Measurements from ENCODE around the gene CSGALNACT2. TPM values are rescaled to one million over a fixed set of nuclear protein-coding genes. Genes with fewer than 3 reads are reported as not detected.

Gene CSGALNACT2
- total and polyA plus RNA-seq, 2 experiments from 2014 or later = 17.4 to 27.8 TPM

GRCh38 chr10:43190289-43190688 lies 52.0 kb downstream of the CSGALNACT2 start:
- in situ Hi-C loops (cut with MboI) = no loop called here
- no peaks in the 10 kb centered on the region for H3K27me3 ChIP-seq (replicated peaks; ENCODE audit: insufficient read depth)

GRCh38 chr10:43190775-43191174 lies 52.5 kb downstream of the CSGALNACT2 start:
- H2AFZ ChIP-seq = no peak overlapping the region
- no peaks in the 10 kb centered on the region for H3K36me3 ChIP-seq (ENCODE audit: low read depth)
- H3K27me3 ChIP-seq (replicated peaks; ENCODE audit: insufficient read depth) = no peaks in the 10 kb centered on the region
- 10 to 19% methylated on average over 3 of the region's 3 CpGs for WGBS, 2 experiments (ENCODE audit: low coverage in 1 of 2, low lambda C conversion rate in 2 of 2, missing lambda C conversion rate in 2 of 2)
- H3K9me3 ChIP-seq (ENCODE audit: low read depth) = no peaks in the 10 kb centered on the region
- 0 out of 2 replicates have a peak, but pooled peaks cover 4% of the 10 kb centered on the region for H3K79me2 ChIP-seq (ENCODE audit: insufficient read depth)
- peak overlapping the region; percentile 13; the same call in 1 of the 2 replicates for H3K4me3 ChIP-seq
- peak overlapping the region; percentile 47; the same call in 1 of the 2 replicates for H3K9ac ChIP-seq
- in situ Hi-C loops (cut with MboI) = no loop called here
- H3K4me2 ChIP-seq (ENCODE audit: unreplicated experiment) = peak overlapping the region; percentile 45
- peaks cover 26% of the 10 kb centered on the region for H3K4me1 ChIP-seq (ENCODE audit: insufficient read depth)
- H3K9me2 ChIP-seq (ENCODE audit: insufficient read depth) = no peaks in the 10 kb centered on the region
- peaks cover 17% of the 10 kb centered on the region; the same call in 1 of the 2 replicates for H3F3A ChIP-seq (ENCODE audit: insufficient read depth)
- TF ChIP-seq EZH2phosphoT487 (IDR thresholded peaks at IDR 0.05; ENCODE audit: insufficient read depth, low read depth) (no peak), EZH2 (IDR thresholded peaks at IDR 0.05; ENCODE audit: insufficient read depth, poor library complexity, severe bottlenecking) (no peak)
- peak overlapping the region; percentile 72 for H3K27ac ChIP-seq
- no peaks in the 10 kb centered on the region for H4K20me1 ChIP-seq (ENCODE audit: insufficient read depth)
- peak; percentile 83 for DNase-seq

More at GRCh38 chr10:43190289-43190688, 52.0 kb downstream of the CSGALNACT2 start:
- peaks cover 26% of the 10 kb centered on the region for H3K4me1 ChIP-seq (ENCODE audit: insufficient read depth)
- no peaks in the 10 kb centered on the region for H3K36me3 ChIP-seq (ENCODE audit: low read depth)
- no peaks in the 10 kb centered on the region for H4K20me1 ChIP-seq (ENCODE audit: insufficient read depth)
- H2AFZ ChIP-seq = no peak overlapping the region
- H3K4me2 ChIP-seq (ENCODE audit: unreplicated experiment) = no peak overlapping the region
- no peaks in the 10 kb centered on the region for H3K9me3 ChIP-seq (ENCODE audit: low read depth)
- H3K9me2 ChIP-seq (ENCODE audit: insufficient read depth) = no peaks in the 10 kb centered on the region
- DNase-seq = no peak
- H3K4me3 ChIP-seq = no peak overlapping the region
- H3K79me2 ChIP-seq (ENCODE audit: insufficient read depth) = 0 out of 2 replicates have a peak, but pooled peaks cover 4% of the 10 kb centered on the region
- peak overlapping the region; percentile 72 for H3K27ac ChIP-seq
- peaks cover 17% of the 10 kb centered on the region; the same call in 1 of the 2 replicates for H3F3A ChIP-seq (ENCODE audit: insufficient read depth)
- no peak for TF ChIP-seq EZH2phosphoT487 (IDR thresholded peaks at IDR 0.05; ENCODE audit: insufficient read depth, low read depth)
- no peak for TF ChIP-seq EZH2 (IDR thresholded peaks at IDR 0.05; ENCODE audit: insufficient read depth, poor library complexity, severe bottlenecking)
- H3K9ac ChIP-seq = no peak overlapping the region

GRCh38 chr10:43192884-43193283 lies 54.6 kb downstream of the CSGALNACT2 start:
- no peaks in the 10 kb centered on the region for H3K36me3 ChIP-seq (ENCODE audit: low read depth)
- no peaks in the 10 kb centered on the region for H3K9me3 ChIP-seq (ENCODE audit: low read depth)
- WGBS, 2 experiments (ENCODE audit: low coverage in 1 of 2, low lambda C conversion rate in 2 of 2, missing lambda C conversion rate in 2 of 2) = 85 to 88% methylated on average over 9 of the region's 9 CpGs
- 0 out of 2 replicates have a peak, but pooled peaks cover 4% of the 10 kb centered on the region for H3K79me2 ChIP-seq (ENCODE audit: insufficient read depth)
- no peaks in the 10 kb centered on the region for H3K27me3 ChIP-seq (replicated peaks; ENCODE audit: insufficient read depth)
- H3K9me2 ChIP-seq (ENCODE audit: insufficient read depth) = no peaks in the 10 kb centered on the region
- no peak overlapping the region for H3K4me2 ChIP-seq (ENCODE audit: unreplicated experiment)
- peaks cover 26% of the 10 kb centered on the region for H3K4me1 ChIP-seq (ENCODE audit: insufficient read depth)
- H4K20me1 ChIP-seq (ENCODE audit: insufficient read depth) = no peaks in the 10 kb centered on the region
- H3F3A ChIP-seq (ENCODE audit: insufficient read depth) = peaks cover 17% of the 10 kb centered on the region; the same call in 1 of the 2 replicates
- DNase-seq = peak; percentile 20
- in situ Hi-C loops (cut with MboI) = no loop called here
- H3K27ac ChIP-seq = no peak overlapping the region
- no peak overlapping the region for H2AFZ ChIP-seq
- H3K4me3 ChIP-seq = no peak overlapping the region
- no peak for TF ChIP-seq EZH2phosphoT487 (IDR thresholded peaks at IDR 0.05; ENCODE audit: insufficient read depth, low read depth)
- TF ChIP-seq EZH2 (IDR thresholded peaks at IDR 0.05; ENCODE audit: insufficient read depth, poor library complexity, severe bottlenecking) = no peak
- no peak overlapping the region for H3K9ac ChIP-seq

DNA sequence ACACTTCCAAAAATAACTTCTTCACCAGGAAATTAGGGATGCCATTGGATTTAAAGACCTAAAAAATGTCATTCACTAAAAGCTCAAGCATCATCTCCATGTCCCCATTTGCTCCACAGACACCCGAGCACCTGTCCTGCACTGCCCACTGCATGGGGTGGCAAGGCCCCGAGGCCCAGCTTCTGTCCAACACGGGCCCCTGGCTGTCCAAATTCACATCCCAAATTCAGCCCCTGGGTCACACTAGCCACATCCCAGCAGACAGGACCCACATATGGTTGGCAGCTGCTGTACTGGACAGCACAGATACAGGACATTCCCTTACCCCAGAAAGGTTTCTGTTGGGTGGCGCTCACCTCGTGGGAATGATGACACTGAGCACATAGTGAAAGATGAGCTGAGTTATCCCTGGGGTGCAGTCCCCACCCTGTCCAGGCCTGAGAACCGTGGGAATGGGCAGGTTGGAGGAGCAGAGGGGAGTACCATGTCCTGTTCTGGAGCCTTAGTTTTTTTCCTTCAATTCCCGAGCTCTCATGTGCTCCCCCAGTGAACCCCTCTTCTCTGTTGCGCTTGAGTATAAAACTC lies 55.3 kb downstream of the CSGALNACT2 start:
- H3K9me2 ChIP-seq (ENCODE audit: insufficient read depth) = no peaks in the 10 kb centered on the region
- H3K79me2 ChIP-seq (ENCODE audit: insufficient read depth) = 0 out of 2 replicates have a peak, but pooled peaks cover 4% of the 10 kb centered on the region
- WGBS, 2 experiments (ENCODE audit: low coverage in 1 of 2, low lambda C conversion rate in 2 of 2, missing lambda C conversion rate in 2 of 2) = 83 to 89% methylated on average over 8 of the region's 8 CpGs
- H4K20me1 ChIP-seq (ENCODE audit: insufficient read depth) = no peaks in the 10 kb centered on the region
- no peaks in the 10 kb centered on the region for H3K9me3 ChIP-seq (ENCODE audit: low read depth)
- H3K36me3 ChIP-seq (ENCODE audit: low read depth) = no peaks in the 10 kb centered on the region
- DNase-seq = no peak
- H3K9ac ChIP-seq = no peak overlapping the region
- peaks cover 23% of the 10 kb centered on the region for H3K4me1 ChIP-seq (ENCODE audit: insufficient read depth)
- H3K4me3 ChIP-seq = no peak overlapping the region
- no peak overlapping the region for H3K27ac ChIP-seq
- no peak for TF ChIP-seq EZH2phosphoT487 (IDR thresholded peaks at IDR 0.05; ENCODE audit: insufficient read depth, low read depth)
- TF ChIP-seq EZH2 (IDR thresholded peaks at IDR 0.05; ENCODE audit: insufficient read depth, poor library complexity, severe bottlenecking) = no peak
- no peak overlapping the region for H2AFZ ChIP-seq
- no peak overlapping the region for H3K4me2 ChIP-seq (ENCODE audit: unreplicated experiment)
- in situ Hi-C loops (cut with MboI) = no loop called here
- no peaks in the 10 kb centered on the region for H3K27me3 ChIP-seq (replicated peaks; ENCODE audit: insufficient read depth)
- peaks cover 14% of the 10 kb centered on the region; the same call in 1 of the 2 replicates for H3F3A ChIP-seq (ENCODE audit: insufficient read depth)

All from GM23248 (cell line).